Measurements from ENCODE around the gene IFI6. TPM values are rescaled to one million over a fixed set of nuclear protein-coding genes. Genes with fewer than 3 reads are reported as not detected.
A peak's percentile ranks its signal among the peaks of the same experiment; 100 is the strongest.

IFI6 gene
- total RNA-seq, 2 experiments from 2014 or later: 461 to 1,077 TPM

DNA sequence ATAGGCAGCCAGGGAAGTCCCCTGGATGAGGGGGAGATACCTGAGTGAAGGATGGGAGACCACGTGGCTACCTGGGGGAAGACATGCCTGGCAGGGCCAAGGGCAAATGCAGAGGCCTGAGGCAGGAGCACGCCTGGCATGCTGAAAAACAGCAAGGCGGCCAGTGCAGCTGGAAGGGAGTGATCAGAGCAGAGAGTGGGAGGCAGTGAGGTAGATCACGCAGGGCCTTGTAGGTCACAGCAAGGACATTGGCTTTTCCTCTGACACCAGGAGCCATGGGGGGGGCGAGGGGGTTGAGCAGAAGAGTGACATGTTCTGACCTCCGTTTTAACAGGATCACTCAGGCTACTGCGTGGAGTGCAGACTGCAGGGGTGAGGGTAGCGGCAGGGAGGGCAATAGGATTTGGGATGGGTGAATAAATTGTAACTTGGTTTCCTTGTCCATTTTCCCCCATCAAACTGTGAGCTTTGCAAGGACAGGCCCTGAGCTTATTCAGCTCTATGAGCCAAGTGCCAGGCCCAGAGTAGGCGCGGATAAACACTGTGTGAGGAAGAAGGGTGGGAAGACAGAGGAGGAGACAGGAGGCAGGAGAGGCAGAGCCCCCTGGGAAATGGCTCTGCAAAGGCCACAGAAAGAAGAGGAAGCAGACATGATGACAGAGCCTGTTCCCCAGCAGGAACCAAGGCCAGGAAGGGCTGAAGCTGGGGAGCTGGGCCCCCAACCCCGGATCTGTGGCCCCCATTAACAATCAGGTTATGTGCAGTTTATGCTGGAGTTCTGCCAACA lies 16.6 kb downstream of the IFI6 start:
- Mint-ChIP-seq H3K27ac (peak overlapping the region; percentile 52), H3K4me1 (peaks cover 25% of the 10 kb centered on the region)
- CTCF ChIA-PET: interaction anchor here (0.5 to 2.7 kb wide), 5 partner anchors 11 to 323 kb away, joined by 3 to 10 read pairs (median 6); no protein-coding TSS in a partner anchor

GRCh38 chr1:27652111-27652864 lies 19.7 kb downstream of the IFI6 start:
- no peak overlapping the region for H3K4me3 Mint-ChIP-seq
- CTCF ChIA-PET: interaction anchor here (1.3 to 1.9 kb wide), 2 partner anchors 9 to 11 kb away, joined by 5 to 6 read pairs; no protein-coding TSS in a partner anchor
- H3K36me3 Mint-ChIP-seq: no peaks in the 10 kb centered on the region
- H3K9me3 Mint-ChIP-seq (ENCODE audit: low read depth): no peaks in the 10 kb centered on the region
- H3K27ac Mint-ChIP-seq: no peak overlapping the region
- peaks cover 13% of the 10 kb centered on the region for H3K4me1 Mint-ChIP-seq
- DNase-seq (no peak), ATAC-seq (no peak)
- no peaks in the 10 kb centered on the region for H3K27me3 Mint-ChIP-seq

More for the DNA sequence above, 16.6 kb downstream of the IFI6 start:
- H3K36me3 Mint-ChIP-seq: no peaks in the 10 kb centered on the region
- H3K4me3 Mint-ChIP-seq: no peak overlapping the region
- DNase-seq (no peak), ATAC-seq (no peak)
- H3K9me3 Mint-ChIP-seq (ENCODE audit: low read depth): no peaks in the 10 kb centered on the region
- H3K27me3 Mint-ChIP-seq: no peaks in the 10 kb centered on the region

DNA sequence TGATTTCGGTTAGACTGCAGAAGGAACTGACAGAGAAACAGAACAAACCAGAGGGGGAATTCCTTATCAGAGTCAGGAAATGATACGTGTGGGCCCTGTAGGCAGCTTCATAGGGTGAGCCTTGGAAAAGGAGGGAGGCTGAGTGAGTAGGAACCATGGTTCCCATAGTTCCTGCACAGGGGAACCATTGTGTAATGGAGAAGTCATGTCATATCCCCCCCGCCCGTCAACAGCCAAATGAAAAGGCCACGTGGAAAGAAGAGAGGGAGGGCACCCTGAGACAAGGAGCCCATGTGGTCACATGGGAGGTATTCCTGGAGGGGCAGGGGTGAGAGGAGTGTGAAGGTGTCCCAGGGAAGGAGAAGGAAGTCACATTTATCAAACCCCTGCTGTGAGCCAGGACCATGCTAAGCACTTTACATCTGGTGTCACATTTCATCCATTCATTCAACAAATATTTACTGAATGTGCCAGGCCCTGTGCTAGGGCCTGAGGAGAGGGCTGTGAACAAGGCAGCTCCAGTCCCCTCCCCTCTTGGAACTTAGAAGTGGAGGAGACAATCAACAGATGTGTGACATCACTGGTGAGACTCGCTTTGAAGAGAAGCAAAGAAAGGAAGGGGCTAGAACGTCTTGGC lies 21.3 kb downstream of the IFI6 start:
- Mint-ChIP-seq H3K4me1 (peaks cover 13% of the 10 kb centered on the region), H3K4me3 (no peak overlapping the region), H3K27me3 (no peaks in the 10 kb centered on the region), H3K36me3 (no peaks in the 10 kb centered on the region), H3K27ac (no peak overlapping the region), H3K9me3 (ENCODE audit: low read depth) (no peaks in the 10 kb centered on the region)
- CTCF ChIA-PET: interaction anchor here (1.0 to 2.6 kb wide), 4 partner anchors 11 to 42 kb away, joined by 4 to 15 read pairs (median 8); no protein-coding TSS in a partner anchor
- ATAC-seq (no peak), DNase-seq (no peak)

DNA sequence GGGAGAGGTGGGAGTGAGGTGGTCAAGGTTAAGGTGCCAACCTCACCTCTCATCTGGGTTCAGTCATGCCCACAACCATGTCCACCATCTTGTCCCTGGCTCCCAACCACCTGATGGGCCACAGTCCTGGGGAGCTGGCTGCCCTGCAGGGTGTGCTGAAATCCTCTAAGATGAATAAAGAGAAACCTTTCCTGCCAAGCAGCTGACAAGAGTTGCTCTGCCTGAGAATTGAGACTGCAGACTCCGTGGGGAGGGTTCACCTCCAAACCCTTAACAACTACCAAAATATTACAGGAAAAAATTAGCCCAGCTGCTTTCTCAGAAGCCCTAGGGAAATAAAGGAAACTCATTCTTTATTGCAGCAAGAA lies 21.8 kb downstream of the IFI6 start:
- H3K27me3 Mint-ChIP-seq: no peaks in the 10 kb centered on the region
- ATAC-seq: peak; percentile 23
- no peak overlapping the region for H3K27ac Mint-ChIP-seq

GRCh38 chr1:27649306-27649635 lies 22.7 kb downstream of the IFI6 start:
- Mint-ChIP-seq H3K36me3 (no peaks in the 10 kb centered on the region), H3K9me3 (ENCODE audit: low read depth) (no peaks in the 10 kb centered on the region), H3K27ac (no peak overlapping the region), H3K4me3 (no peak overlapping the region), H3K27me3 (no peaks in the 10 kb centered on the region), H3K4me1 (peaks cover 14% of the 10 kb centered on the region)
- CTCF ChIA-PET: interaction anchor here (0.7 to 2.6 kb wide), 8 partner anchors 10 to 349 kb away, joined by 3 to 15 read pairs (median 4); no protein-coding TSS in a partner anchor
- DNase-seq: no peak
- no peak for ATAC-seq

More for the DNA sequence above, 21.8 kb downstream of the IFI6 start:
- Mint-ChIP-seq H3K4me3 (no peak overlapping the region), H3K36me3 (no peaks in the 10 kb centered on the region), H3K9me3 (ENCODE audit: low read depth) (no peaks in the 10 kb centered on the region), H3K4me1 (peaks cover 13% of the 10 kb centered on the region)
- CTCF ChIA-PET: interaction anchor here (0.6 to 2.6 kb wide), 9 partner anchors 9 to 350 kb away, joined by 3 to 15 read pairs (median 4); no protein-coding TSS in a partner anchor
- no peak for DNase-seq

- DNase-seq: no peak
- ATAC-seq: no peak
- Mint-ChIP-seq H3K4me3 (no peak overlapping the region), H3K27ac (no peak overlapping the region), H3K27me3 (no peaks in the 10 kb centered on the region), H3K9me3 (ENCODE audit: low read depth) (no peaks in the 10 kb centered on the region), H3K4me1 (peaks cover 19% of the 10 kb centered on the region), H3K36me3 (no peaks in the 10 kb centered on the region)
- CTCF ChIA-PET: interaction anchor here (0.7 to 2.6 kb wide), 7 partner anchors 10 to 292 kb away, joined by 3 to 15 read pairs (median 4); no protein-coding TSS in a partner anchor
Measured at GRCh38 chr1:27648602-27649305, 23.2 kb downstream of the IFI6 start.

DNA sequence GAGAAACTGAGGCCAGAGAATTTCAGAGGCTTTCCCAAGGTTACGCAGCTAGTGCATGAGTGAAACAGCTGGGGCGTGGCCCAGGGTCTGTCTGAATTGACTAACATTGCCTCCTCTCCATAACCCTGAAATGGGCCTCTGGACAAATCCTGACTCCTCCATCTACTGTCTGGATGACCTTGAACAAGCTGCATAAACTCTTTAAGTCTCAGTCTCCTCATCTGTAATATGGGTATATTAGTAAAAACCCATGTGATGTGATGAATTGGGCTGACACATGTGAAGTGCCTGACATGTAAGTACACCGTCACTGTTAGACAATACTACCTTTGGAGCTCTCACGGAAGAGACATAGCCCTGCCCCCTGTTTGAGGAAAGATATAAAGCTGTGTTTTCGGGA lies 24.7 kb downstream of the IFI6 start:
- H3K27ac Mint-ChIP-seq: no peak overlapping the region

DNA sequence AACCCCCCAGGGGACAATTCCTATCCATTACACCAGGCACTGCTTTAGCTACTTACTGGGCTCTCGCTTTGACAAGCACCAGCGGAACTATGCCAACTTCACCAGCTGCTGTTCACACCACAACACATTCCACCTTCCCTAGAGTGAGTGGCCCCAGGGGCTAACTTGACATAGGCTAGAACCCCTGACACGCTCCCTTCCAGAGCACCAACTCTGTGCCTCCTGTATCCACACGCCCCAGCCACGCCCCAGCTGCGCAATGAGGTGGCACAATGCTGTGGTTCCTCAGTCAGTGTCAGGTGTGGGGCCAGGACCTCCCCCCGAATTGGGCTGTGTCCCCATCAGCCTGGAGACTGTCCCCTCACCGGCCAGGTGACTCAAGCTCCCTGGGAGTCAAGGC lies 25.3 kb downstream of the IFI6 start:
- H3K4me3 Mint-ChIP-seq: no peak overlapping the region
- DNase-seq (no peak), ATAC-seq (no peak)
- no peaks in the 10 kb centered on the region for H3K36me3 Mint-ChIP-seq
- peaks cover 24% of the 10 kb centered on the region for H3K4me1 Mint-ChIP-seq
- CTCF ChIA-PET: interaction anchor here (1.2 to 2.1 kb wide), 4 partner anchors 9 to 40 kb away, joined by 3 to 14 read pairs (median 6); no protein-coding TSS in a partner anchor
- H3K27ac Mint-ChIP-seq: no peak overlapping the region
- no peaks in the 10 kb centered on the region for H3K27me3 Mint-ChIP-seq
- no peaks in the 10 kb centered on the region for H3K9me3 Mint-ChIP-seq (ENCODE audit: low read depth)

More for the DNA sequence above, 24.7 kb downstream of the IFI6 start:
- H3K36me3 Mint-ChIP-seq: no peaks in the 10 kb centered on the region
- no peak for DNase-seq
- CTCF ChIA-PET: interaction anchor here (0.9 to 2.1 kb wide), 4 partner anchors 9 to 22 kb away, joined by 4 to 14 read pairs (median 6); no protein-coding TSS in a partner anchor
- H3K4me1 Mint-ChIP-seq: peaks cover 24% of the 10 kb centered on the region
- no peak for ATAC-seq
- no peak overlapping the region for H3K4me3 Mint-ChIP-seq
- no peaks in the 10 kb centered on the region for H3K9me3 Mint-ChIP-seq (ENCODE audit: low read depth)
- no peaks in the 10 kb centered on the region for H3K27me3 Mint-ChIP-seq

DNA sequence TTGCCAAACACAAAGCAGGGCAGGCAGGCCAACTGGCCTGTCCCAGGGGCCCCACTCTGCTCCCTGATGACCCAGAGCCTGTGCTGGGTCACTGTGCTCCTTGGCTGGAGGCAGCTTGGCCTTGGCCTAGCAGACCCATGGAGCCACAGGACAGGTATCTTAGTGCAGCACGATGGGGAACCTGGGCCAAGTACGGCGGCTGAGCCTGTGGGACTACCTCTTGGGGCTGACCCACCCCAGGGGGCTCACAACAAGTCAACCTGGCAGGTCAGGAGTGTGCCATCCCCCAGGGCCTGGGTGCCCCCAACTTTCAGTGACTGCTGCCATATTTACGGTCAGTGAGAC lies 26.9 kb downstream of the IFI6 start:
- Mint-ChIP-seq H3K27me3 (no peaks in the 10 kb centered on the region), H3K4me3 (no peak overlapping the region), H3K9me3 (ENCODE audit: low read depth) (no peaks in the 10 kb centered on the region), H3K4me1 (peaks cover 14% of the 10 kb centered on the region), H3K27ac (no peak overlapping the region), H3K36me3 (no peaks in the 10 kb centered on the region)
- ATAC-seq (no peak), DNase-seq (no peak)
- CTCF ChIA-PET: interaction anchor here (0.9 to 2.4 kb wide), 6 partner anchors 11 to 39 kb away, joined by 3 to 21 read pairs (median 6); no protein-coding TSS in a partner anchor

GRCh38 chr1:27644369-27645070 lies 27.5 kb downstream of the IFI6 start:
- no peaks in the 10 kb centered on the region for H3K36me3 Mint-ChIP-seq
- peaks cover 12% of the 10 kb centered on the region for H3K4me1 Mint-ChIP-seq
- H3K4me3 Mint-ChIP-seq: no peak overlapping the region
- no peak for DNase-seq
- H3K27ac Mint-ChIP-seq: no peak overlapping the region
- CTCF ChIA-PET: interaction anchor here (0.9 to 2.4 kb wide), 8 partner anchors 11 to 39 kb away, joined by 3 to 21 read pairs (median 5); no protein-coding TSS in a partner anchor
- no peaks in the 10 kb centered on the region for H3K9me3 Mint-ChIP-seq (ENCODE audit: low read depth)
- H3K27me3 Mint-ChIP-seq: no peaks in the 10 kb centered on the region
- ATAC-seq: no peak

DNA sequence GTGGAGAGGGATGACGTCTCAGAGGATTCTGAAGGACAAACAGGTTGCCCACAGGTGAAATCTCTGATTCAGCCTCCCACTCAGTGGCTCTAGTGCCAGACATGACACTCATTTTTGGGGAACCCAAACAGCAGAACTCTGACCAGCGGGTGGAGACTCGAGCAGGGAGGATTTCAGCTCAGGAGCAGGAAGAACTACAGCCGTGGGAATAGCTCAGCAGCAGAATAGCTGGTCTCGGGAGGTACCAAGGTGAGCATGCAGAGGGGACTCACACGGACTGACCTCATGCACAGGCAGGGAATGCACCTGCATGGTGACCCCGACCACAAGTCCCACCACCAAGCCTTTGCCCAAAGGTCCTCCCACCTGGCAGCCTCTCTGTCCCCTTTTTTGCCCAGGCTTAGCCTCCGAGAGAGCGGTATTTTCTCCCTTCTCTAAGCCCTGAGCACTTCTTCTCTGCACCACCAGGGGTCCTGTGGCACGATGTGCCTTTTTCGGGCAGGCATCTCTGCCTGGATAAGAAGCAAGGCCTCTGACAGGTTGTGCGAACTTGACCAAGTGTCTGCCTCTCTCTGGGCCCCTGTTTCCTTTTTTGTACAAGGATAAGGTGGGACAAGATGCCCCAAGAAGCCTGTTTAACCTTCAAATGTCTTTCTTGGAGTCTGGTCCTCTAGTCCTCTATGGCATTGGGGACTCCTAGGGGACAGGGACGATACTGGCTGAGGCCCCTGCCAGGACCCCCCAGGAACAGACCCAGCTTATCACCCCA lies 28.2 kb downstream of the IFI6 start:
- ATAC-seq: peak; percentile 95
- Mint-ChIP-seq H3K27ac (no peak overlapping the region), H3K9me3 (ENCODE audit: low read depth) (no peaks in the 10 kb centered on the region), H3K36me3 (no peaks in the 10 kb centered on the region), H3K4me1 (peaks cover 15% of the 10 kb centered on the region), H3K27me3 (no peaks in the 10 kb centered on the region), H3K4me3 (no peak overlapping the region)
- CTCF ChIA-PET: interaction anchor here (0.7 to 2.4 kb wide), 12 partner anchors 10 to 35 kb away, joined by 3 to 21 read pairs (median 5); no protein-coding TSS in a partner anchor
- peak; percentile 78 for DNase-seq
